GM18499 (cell line): ENCODE measurements around the gene ZNF300.
"Not testable (repeated sequence)": the region's sequence is repeated elsewhere in the genome, so short reads cannot be mapped to it uniquely, and the experiment has no call there.

Experiments used
- ATAC-seq: cut with Tn5 transposase; IDR thresholded peaks from one replicate; pipeline ENCODE4 v1.9.1; 2021; ENCODE audit warnings: moderate number of reproducible peaks; ENCODE audit not compliant: insufficient read depth, unreplicated experiment

Gene ZNF300

GRCh38 chr5:150846308-150846653, 58.5 kb downstream of the ZNF300 start, which contains the start of gene IRGM:
TSS of gene IRGM (plus strand) at chr5:150846521. CDS start at chr5:150848124, 1,603 bp downstream.
- not testable (repeated sequence) for ATAC-seq

GRCh38 chr5:150845185-150845859, 59.5 kb downstream of the ZNF300 start:
- ATAC-seq = not testable (repeated sequence)
